HG03432 (cell line): ENCODE data around the gene SMG6.
"Not testable (repeated sequence)": the region's sequence is repeated elsewhere in the genome, so short reads cannot be mapped to it uniquely, and the experiment has no call there.

Experiments
- ATAC-seq: cut with Tn5 transposase; IDR thresholded peaks from one replicate; pipeline ENCODE4 v1.9.1; 2021; ENCODE audit warnings: mild to moderate bottlenecking, moderate library complexity; ENCODE audit not compliant: unreplicated experiment

Gene SMG6

DNA sequence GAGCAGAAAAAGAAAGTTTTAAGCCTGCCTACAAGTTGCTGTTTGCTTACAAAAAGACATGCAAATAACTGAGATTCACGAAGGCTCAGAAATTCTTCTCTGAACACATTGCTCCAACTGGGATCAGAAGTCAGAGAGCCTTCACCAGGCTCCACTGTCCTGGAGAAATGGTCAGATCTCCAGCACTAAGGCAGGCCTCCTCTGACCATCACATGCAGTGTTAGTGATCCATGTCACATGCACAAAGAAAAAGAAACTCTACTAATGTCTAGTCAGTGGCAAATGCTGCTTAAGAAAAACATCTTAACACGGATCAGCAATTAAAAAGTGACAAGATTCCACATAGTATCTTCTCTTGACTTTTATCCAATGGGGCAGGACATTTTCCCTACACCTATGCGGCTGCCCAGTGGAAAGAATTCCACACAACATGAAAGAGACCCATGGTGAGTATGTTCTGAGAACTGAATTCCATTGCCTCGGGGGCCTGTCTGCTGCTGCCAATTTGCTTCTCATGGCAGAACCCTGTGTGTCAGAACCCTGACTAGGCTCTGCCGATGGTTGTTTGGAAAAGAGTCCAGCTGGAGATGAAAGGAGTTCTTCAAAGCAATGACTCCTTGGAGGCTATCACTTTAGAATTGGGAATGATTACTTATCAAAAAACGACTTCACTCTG, 152.1 kb downstream of the SMG6 start:
- ATAC-seq = no peak

DNA sequence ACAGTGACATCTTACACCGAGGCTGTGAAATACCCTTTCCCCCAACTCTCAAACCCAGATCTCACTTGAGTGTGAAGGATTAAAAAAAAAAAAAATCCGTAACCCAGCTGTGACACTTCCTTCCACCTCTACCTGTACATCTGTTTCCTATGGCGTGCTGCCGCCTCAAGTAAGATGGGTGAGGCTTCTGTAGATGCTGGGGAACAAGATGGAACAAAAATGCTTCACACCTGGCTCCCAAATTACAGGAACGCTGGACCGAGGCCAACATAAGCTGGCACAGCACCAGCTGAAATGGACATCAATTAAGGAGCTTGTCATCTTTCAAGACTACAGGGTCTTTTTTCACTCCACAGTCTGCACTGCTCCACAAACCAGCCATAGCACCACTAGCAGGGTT, 152.8 kb downstream of the SMG6 start:
- ATAC-seq = no peak

DNA sequence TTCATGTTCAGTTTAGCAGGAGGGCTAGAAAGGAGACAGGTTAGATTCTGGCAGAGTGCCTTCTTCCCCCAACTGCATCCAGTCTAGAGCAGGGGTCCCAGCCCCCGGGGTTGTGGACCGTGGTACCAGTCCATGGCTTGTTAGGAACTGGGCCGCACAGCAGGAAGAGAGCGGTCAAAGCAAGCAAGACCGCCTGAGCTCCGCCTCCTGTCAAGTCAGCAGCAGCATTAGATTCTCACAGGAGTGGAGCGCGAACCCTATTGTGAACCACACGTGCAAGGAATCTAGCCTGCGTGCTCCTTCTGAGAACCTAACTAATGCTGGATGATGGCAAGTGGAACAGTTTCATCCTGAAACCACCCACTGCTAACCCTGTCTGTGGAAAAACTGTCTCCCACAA, 153.7 kb downstream of the SMG6 start:
- ATAC-seq = no peak

DNA sequence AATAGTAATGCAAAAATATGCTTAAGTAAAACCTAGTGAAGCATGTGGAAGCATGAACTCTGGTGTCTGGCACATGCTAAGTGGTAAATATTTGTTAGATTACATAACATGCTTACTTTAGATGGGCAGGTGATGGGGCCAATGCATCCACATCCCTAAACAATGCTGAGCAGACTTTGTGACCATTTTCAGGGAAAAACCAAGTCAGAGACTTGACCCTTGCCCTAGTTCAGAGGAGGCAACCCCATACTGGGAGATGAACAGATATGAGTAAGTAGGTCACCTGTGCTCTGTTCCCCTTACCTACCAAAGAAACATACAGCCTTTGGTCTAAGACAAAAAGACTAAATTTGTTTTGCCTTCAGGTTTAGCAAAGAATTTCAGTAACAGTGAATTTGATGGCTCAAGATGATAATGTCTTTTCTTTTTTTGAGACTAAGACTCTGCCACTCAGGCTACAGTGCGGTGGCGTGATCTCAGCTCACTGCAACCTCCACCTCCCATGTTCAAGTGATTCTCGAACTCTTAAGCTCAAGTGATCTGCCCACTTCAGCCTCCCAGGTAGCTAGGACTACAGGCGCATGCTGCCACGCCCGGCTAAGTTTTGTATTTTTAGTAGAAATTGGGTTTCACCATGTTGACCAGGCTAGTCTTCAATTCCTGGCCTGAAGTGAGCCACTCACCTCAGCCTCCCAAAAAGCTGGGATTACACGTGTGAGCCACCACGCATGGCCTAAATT, 157.3 kb downstream of the SMG6 start:
- ATAC-seq = no peak

DNA sequence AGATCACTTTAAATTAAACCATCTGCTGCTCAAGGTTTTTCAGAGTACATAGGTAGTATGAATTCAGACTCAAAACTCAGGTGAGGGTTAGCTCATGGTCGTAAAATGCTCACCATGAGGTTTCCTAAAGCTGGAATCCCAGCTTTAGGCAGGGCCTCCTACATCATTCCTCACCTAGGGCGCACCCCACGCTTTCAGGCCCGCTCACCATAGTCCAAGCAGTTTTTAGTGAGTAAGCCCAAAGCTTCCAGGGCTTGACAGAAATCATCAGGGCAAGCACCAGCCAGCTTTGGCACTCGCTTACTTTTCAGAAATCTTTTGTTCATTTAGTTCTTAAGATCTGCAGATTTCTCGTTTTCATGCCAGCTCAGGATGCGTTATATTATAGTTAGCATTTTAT, 158.9 kb downstream of the SMG6 start:
- no peak for ATAC-seq

DNA sequence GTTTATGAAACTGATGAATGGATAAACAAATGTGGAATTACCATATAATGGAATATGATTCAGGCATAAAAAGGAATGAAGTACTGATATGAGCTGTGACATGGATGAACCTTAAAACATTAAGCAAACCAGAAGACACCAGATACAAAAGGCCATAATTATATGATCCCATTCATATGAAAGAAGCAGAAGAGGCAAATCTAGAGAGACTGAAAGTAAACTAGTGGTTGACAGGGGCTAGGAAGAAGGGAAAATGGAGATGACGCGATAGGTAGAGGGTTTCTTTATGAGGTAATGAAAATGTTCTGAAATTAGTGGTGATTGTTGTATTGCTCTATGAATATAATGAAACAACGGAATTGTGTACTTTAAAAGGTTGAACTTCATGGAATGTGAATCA, 160.3 kb downstream of the SMG6 start:
- ATAC-seq = no peak

DNA sequence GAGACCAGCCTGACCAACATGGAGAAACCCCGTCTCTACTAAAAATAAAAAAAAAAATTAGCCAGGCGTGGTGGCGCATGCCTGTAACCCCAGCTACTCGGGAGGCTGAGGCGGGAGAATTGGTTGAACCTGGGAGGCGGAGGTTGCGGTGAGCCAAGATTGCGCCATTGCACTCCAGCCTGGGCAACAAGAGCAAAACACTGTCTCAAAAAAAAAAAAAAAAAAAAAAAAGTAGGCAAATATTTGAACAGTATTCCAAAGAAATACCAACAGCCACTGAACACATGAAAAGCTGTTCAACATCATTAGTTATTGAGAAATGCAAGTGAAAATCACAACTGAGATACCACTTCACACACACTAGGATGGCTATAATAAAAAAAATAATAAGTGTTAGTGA, 160.9 kb downstream of the SMG6 start:
- ATAC-seq = not testable (repeated sequence)

DNA sequence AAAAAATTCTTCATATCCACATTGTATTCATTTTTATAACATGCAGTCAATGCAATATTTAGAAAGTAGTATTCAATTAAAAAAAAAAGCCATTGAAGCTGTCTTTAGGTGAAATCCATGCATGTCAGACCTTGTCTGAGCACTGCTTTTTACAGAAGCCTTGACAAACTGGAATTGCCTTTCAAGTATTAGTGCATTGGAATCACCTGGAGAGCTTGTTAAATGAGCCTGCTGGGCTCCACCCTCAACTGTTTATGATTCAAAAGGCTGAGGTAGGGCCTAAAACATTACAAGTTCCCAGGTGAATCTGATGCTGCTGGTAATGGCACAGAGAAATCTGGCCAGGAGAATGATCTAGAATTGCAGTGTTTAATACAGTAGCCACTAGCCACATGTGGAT, 162.9 kb downstream of the SMG6 start:
- ATAC-seq = no peak

DNA sequence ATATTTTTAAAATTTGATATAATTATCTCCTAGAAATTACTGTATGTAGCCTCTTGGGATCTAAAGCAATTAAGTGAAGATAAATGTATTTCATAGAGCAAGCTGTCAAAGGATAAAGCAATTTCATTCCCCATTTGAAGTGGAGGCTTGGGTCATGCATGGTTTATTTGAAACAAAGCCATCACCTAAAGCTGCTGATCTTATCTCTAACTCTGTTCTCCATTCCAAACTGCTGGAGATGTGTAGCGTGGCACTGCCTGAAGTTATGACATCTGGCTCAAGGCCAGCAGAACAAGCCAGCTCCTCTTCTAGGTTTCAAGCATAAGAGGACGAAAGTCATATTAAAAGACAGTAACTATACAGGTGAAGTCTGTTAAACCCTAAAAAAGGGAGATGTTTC, 164.8 kb downstream of the SMG6 start:
- ATAC-seq = no peak

DNA sequence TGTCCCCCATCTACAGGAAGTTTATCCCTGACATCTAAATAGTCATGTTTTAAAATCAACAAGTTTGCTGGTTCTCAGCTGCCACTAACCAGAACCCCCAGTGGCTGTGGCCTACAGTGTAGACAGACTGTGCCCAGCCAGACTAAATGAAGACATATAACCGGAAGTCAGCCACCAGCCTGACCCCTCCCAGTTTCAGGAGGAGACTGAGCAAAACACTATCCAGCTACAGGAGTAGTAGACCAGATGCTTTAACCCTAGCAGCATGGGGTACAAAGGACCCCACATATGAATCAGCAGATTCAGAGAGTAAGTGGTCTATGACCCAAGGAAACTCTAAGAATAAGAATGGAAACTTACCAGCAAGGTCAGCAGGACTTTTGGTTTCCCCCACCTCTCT, 165.3 kb downstream of the SMG6 start:
- peak; percentile 66 for ATAC-seq

DNA sequence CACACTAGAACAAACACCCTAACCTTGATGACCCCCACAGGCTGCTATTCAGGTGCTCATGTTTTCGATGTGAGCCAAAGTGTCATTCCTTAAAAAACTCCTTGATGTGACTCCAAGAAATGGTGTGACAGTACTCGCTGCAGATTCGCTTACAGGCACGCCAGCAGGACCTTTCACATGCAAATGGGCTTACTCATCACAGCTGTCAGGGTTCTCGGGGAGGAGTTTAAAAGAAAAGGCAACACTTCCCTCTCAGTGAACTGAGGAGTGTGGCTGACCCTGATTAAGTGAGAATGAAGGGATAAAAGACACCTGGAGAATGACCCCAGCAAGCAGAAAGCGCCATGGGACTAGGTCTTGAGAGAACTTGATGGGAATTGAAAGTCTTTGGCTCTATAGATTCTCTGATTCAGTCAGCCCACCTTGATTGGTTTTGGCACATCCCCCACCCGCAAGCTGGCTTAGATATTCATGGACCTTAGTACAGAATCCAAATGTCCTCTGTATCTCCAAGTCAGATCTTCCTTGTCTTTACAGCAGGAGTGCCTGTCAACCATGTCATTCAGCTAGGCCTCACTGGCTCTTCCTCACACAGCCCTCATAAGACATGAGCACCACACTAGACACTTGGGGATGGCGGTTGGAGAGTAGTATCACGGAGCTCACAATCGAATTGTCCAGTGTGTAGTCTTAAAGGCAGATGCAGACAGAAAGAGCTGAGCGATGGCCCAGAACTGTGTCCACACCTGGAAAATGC, 166.1 kb downstream of the SMG6 start:
- ATAC-seq = peak; percentile 67

DNA sequence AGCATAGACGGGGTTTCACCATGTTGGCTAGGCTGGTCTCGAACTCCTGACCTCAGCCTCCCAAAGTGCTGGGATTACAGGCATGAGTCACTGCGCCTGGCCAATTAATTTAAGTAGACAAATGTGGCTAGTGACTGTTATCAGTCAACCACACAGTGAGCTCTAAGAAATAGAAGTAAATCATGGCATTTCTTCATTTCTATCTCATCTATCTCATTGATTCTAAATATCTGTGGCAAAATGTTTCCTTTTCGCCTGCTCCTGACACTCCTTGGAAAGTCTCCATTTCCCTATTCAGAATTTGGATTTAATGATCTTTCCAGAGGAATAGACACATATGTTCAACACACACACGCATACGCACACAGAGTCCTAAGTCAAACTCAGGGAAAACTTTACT, 167.3 kb downstream of the SMG6 start:
- no peak for ATAC-seq

DNA sequence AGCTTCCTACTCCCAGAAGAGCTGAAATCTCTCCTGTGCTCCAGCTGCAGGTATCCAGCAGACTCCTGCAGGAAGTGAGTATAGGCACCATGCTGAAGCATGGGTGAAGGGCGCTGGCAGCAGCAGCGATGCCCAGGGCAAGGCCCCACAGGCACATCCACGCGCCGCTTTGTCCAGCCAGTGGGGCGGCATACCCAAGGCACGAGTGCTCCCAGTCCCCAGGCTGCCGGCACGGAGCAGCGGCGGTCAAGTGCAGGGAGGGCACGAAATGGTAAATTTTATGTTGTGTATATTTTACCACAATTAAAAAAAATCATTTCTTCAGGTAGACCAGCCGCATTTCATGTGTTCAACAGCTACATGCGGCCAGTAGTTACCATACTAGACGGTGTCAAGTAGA, 175.6 kb downstream of the SMG6 start:
- ATAC-seq = no peak

DNA sequence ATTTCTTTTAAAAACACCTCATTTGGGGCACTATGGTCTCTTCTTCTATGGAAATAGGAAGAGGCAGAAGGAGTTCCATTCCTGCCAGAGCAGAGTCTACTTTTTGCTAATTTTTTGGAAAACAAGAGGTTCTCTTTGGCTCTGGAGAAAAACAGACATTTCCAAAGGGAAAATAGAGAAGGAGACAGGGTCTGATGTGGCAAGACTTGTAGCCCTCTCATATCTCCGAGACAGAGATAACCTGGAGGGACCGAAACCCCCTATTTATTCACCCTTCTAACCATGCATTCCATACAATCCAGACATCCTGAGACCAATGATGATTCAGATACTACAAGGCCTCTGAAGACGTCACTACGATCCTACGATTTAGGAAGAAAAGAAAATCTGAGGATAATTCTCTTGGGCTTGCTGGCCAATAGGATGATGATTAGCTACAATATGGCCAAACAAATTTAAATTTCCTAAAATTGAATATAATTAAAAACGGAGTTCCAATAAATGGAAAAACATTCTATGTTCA, 178.5 kb downstream of the SMG6 start:
- ATAC-seq = no peak

DNA sequence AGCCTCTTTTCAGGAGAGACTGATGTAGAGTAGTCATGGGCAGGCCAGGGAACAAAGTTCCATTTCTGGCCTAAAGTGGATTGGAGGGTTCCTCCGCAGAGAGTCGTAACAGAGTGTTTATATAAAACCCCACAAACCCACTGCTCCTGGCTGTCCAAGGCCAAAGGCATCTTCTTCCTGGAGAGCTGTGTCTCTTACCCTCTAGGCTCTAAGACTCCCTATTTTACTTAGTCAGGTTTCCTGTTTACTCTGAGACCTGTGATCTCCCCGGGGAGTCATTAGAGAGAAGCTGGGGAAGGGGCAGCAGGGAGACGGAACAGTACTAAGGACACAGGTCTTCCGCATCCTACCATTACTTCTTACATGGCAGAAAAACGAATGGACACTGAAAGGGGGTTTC, 179.2 kb downstream of the SMG6 start:
- no peak for ATAC-seq

DNA sequence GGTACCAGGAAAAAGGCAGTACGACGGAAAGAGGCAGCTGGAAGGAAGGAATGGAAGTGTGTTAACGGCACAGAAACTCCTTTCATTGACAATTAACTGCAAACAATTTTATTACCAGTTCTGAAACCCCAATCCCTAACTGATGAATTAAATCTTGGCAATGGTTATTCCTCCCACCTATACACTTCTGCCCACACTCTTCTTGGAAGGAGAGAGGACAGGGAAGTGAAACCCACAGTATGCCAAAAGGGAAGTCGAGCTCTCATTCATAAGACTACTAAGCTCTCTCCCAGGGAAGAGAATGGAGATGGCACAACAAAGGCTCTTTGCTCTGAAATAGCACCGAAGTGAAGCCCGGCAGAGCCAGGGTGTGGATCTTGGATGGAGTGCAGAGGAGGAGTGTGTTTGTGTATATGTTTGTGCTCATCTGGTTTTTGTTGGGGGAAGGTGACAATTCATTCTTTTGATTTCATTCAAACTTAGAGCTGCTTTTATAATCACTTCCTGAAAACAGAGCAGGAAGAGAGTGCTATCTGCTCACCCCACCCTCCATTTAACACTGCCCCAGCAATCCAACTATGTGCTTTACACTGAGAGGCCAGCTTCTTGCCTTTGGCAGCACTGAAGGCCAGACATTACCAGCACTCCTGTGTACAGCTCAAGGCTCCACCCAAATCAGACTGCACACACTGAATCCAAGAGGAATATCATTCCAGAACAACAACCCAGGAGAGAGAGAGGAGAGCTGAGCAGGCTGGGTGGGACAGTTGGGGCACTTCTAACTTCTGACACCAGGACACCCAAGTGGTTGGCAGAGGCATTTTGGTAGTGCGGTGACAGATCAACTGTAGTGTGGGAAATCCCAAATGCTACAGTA, 180.0 kb downstream of the SMG6 start:
- no peak for ATAC-seq

DNA sequence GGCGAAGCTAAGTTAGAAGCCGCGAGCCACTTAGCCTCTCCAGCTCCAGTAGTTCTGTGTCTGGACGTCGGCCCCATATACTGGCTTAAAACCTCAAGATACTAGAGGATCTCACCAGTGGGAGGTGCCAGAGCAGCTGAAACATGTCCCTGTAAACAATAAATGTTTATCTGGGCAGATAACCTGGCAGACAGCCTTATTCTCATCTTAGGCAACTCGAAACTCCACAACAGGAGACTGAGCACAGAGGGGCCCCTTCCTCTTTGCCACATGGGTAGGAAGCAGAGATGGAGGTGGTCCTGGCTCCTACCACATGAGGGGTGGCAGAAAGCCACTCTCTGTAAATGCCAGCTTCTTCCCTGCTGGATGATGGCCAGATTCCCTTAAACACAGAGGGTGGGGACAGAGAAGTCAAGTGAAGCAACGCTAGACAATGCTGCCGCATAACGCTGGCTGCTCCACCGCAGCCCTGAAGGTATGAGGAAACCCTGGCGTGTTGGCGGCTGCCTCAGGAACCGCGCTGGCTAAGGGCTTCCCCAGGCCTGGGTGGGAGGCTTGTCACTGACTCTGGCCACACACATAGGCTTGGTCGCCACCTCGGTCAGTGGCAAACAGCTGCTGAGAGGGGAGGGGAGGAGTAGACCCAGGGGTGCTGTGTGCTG, 180.8 kb downstream of the SMG6 start:
- no peak for ATAC-seq

DNA sequence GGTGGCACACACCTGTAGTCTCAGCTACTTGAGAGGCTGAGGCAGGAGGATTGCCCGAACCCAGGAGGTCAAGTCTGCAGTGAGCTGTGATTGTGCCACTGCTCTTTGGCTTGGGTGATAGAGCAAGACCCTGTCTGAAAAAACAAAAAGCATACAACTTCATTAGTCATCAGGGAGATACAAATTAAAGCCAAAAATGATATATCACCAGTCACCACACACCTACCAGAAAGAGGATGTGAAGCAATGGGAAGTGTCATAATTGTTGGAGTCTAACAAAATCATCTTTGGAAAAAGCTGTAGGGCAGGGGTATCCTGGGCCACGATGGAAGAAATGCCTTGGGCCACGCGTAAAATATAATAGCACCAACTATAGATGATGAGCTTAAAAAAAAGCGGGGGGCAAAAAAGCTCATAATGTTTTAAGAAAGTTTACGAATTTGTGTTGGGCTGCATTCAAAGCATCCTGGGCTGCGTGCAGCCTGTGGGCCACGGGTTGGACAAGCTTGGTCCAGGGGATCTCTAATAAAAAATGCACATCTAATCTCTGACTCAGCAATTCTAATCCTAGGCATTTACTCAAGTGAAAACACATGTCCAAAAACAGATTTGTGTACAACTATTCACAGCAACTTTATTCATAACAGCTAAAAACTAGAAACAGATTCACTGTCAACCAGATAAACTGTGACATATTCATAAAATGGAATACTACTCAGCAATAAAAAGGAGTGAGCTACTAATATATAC, 182.8 kb downstream of the SMG6 start:
- no peak for ATAC-seq

DNA sequence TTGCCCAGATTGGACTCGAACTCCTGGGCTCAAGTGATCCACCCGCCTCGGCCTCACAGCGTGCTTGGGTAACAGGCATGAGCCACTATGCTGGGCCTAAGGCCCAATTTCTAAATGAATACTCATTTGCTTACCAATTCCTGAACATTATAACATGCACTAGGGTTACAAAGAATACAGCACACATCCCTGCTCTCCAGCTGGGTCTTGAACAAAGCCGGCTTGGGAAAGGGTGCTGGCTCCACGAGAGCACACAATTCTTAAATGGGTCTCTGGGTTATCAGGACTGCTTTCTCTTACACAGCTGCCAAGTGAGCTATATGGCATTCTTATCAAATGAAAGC, 190.3 kb downstream of the SMG6 start:
- no peak for ATAC-seq

DNA sequence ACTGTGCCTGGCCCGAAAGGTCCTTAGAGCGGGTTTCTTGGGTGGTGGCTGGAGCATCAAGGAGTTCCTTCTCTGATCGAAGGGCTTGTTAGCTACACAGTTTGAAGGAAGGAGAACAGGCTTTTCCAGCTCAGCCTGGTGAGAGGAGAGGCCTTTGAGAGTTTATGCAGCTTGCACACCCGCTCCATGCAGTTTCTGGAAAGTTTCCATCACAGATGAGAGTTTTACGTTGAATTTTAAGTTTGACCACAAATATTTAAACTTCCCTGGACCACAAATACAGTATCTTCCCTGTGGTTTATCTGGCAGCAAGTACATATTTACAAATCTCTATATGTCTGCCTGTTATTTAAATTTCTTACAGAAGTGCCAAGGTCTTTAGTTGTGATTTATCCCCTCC, 191.9 kb downstream of the SMG6 start:
- no peak for ATAC-seq
